CD4-positive, alpha-beta T cell (primary cell): ENCODE data around the gene PSMA3. TPM values are rescaled to one million over a fixed set of nuclear protein-coding genes. Genes with fewer than 3 reads are reported as not detected.
"Not testable (repeated sequence)": the region's sequence is repeated elsewhere in the genome, so short reads cannot be mapped to it uniquely, and the experiment has no call there.

Source experiments
- ATAC-seq: fragments of 200-7000 bp; cut with Tn5 transposase; one replicate; pipeline ENCODE4 v1.10.0; 2022; ENCODE audit warnings: mild to moderate bottlenecking; ENCODE audit not compliant: poor library complexity
- CTCF ChIA-PET: fragments of 350-600 bp; sonication (Branson Sonifier 250); formaldehyde crosslinking; loops from one replicate; lab custom pipeline; 2021; ENCODE audit warnings: antibody characterized with exemption, inconsistent platforms; lab: Charles Lee
- POLR2A ChIA-PET: fragments of 350-600 bp; sonication (Branson Sonifier 250); formaldehyde crosslinking; loops from one replicate; lab custom pipeline; 2021; ENCODE audit warnings: antibody characterized with exemption, inconsistent platforms; lab: Charles Lee
- DNase-seq, 14 experiments: peaks; one replicate each; pipeline ENCODE4 v3.0.0-alpha.2; 2013 to 2020; ENCODE audit warnings: mixed read lengths in 2 of 14
- H3K27ac ChIP-seq, 2 donors: one replicate each; pipeline versions ENCODE4 v1.5.1 to v1.7.0; 2013; ENCODE audit warnings: low read length in 2 of 2, low read depth in 1 of 2, mild to moderate bottlenecking in 1 of 2
- H3K27me3 ChIP-seq, 2 experiments: 1 replicate in 1 of 2; 2 replicates in 1 of 2; pipeline versions ENCODE4 v1.6.1 to v1.7.0; 2013; ENCODE audit warnings: low read length in 2 of 2, control low read depth in 1 of 2, mild to moderate bottlenecking in 1 of 2, moderate library complexity in 1 of 2; ENCODE audit not compliant: insufficient read depth in 2 of 2, control insufficient read depth in 1 of 2
- H3K36me3 ChIP-seq: one replicate; pipeline ENCODE4 v1.6.1; 2013; ENCODE audit warnings: low read length, control low read depth; ENCODE audit not compliant: insufficient read depth
- H3K4me1 ChIP-seq: one replicate; pipeline ENCODE4 v1.6.1; 2013; ENCODE audit warnings: low read length, control low read depth; ENCODE audit not compliant: insufficient read depth
- H3K4me3 ChIP-seq: one replicate; pipeline ENCODE4 v1.5.1; 2013; ENCODE audit warnings: mild to moderate bottlenecking, low read length, moderate library complexity
- H3K9me3 ChIP-seq, 2 experiments: 1 replicate in 1 of 2; 2 replicates in 1 of 2; pipeline versions ENCODE4 v1.6.1 to v1.7.0; 2013; ENCODE audit warnings: low read length in 2 of 2, mild to moderate bottlenecking in 2 of 2, control low read depth in 1 of 2, moderate library complexity in 1 of 2; ENCODE audit not compliant: control insufficient read depth in 1 of 2, insufficient read depth in 1 of 2
- H3K27ac Mint-ChIP-seq: one replicate; pipeline ENCODE4 v1.8.0; 2020; ENCODE audit warnings: mixed read lengths
- H3K27me3 Mint-ChIP-seq: one replicate; pipeline ENCODE4 v1.8.0; 2021; ENCODE audit warnings: mixed read lengths
- H3K36me3 Mint-ChIP-seq: one replicate; pipeline ENCODE4 v1.8.0; 2021; ENCODE audit warnings: low read depth, mixed read lengths
- H3K4me1 Mint-ChIP-seq: one replicate; pipeline ENCODE4 v1.8.0; 2021; ENCODE audit warnings: low read depth, mixed read lengths
- H3K4me3 Mint-ChIP-seq: one replicate; pipeline ENCODE4 v1.8.0; 2020; ENCODE audit warnings: mild to moderate bottlenecking, mixed read lengths
- H3K9me3 Mint-ChIP-seq: one replicate; pipeline ENCODE4 v1.8.0; 2020; ENCODE audit warnings: mixed read lengths
- intact Hi-C, 2 experiments: fragments of 100-400 bp; cut with DNase I in 1 of 2; cut with micrococcal nuclease in 1 of 2; formaldehyde crosslinking; loops; one replicate each; pipeline versions ENCODE4 v1.15.1 to v1.9.0; 2023 to 2025; cut with DNase I, micrococcal nuclease
- total RNA-seq, 174 experiments: library from RNA in 2 of 174; stranded (reverse) in 2 of 174; gene quantifications; one replicate each; pipeline ENCODE4 v1.2.3 and lab custom pipeline; 2021 to 2026
- TF ChIP-seq, protein P1 (sequence below): fragments of 200-600 bp; IDR thresholded peaks from one replicate; pipeline ENCODE4 v1.8.0; 2022; ENCODE audit warnings: antibody characterized with exemption, mild to moderate bottlenecking

The PSMA3 gene
- total RNA-seq, 2 experiments from 2014 or later: 104 to 108 TPM

DNA sequence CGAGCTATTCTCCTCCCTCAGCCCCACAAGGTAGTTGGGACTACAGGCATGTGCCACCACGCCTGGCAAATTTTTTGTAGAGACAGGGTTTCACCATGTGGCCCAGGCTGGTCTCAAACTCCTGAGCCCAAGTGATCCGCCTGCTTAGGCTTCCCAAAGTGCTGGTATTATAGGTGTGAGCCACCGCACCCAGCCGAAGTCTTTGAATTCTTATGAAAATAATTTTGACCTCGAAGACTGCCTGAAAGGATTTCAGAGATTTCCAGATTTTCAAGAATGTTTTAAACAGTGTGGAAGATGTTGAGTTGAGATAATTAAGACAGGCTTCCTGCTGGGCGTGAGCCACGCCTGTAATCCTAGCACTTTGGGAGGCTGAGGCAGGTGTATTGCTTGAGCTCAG, 5.0 kb downstream of the PSMA3 start:
- TF ChIP-seq, protein P1, sequence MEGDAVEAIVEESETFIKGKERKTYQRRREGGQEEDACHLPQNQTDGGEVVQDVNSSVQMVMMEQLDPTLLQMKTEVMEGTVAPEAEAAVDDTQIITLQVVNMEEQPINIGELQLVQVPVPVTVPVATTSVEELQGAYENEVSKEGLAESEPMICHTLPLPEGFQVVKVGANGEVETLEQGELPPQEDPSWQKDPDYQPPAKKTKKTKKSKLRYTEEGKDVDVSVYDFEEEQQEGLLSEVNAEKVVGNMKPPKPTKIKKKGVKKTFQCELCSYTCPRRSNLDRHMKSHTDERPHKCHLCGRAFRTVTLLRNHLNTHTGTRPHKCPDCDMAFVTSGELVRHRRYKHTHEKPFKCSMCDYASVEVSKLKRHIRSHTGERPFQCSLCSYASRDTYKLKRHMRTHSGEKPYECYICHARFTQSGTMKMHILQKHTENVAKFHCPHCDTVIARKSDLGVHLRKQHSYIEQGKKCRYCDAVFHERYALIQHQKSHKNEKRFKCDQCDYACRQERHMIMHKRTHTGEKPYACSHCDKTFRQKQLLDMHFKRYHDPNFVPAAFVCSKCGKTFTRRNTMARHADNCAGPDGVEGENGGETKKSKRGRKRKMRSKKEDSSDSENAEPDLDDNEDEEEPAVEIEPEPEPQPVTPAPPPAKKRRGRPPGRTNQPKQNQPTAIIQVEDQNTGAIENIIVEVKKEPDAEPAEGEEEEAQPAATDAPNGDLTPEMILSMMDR: no peak
- DNase-seq (no peak), ATAC-seq (no peak)
- no peak overlapping the region for H3K27ac ChIP-seq
- no peaks in the 10 kb centered on the region for H3K27me3 Mint-ChIP-seq
- peaks cover 71% of the 10 kb centered on the region for H3K36me3 ChIP-seq
- no peak overlapping the region for H3K4me3 ChIP-seq
- no peak overlapping the region for H3K4me3 Mint-ChIP-seq
- H3K27me3 ChIP-seq: no peaks in the 10 kb centered on the region
- H3K36me3 Mint-ChIP-seq: peaks cover 64% of the 10 kb centered on the region
- H3K27ac Mint-ChIP-seq: no peak overlapping the region
- POLR2A ChIA-PET: interaction anchor here (0.6 kb wide), 1 partner anchor 78 kb away, joined by 3 read pairs; no protein-coding TSS in a partner anchor
- peaks cover 52% of the 10 kb centered on the region for H3K4me1 Mint-ChIP-seq
- no peaks in the 10 kb centered on the region for H3K9me3 ChIP-seq
- no peaks in the 10 kb centered on the region for H3K9me3 Mint-ChIP-seq
- peaks cover 12% of the 10 kb centered on the region for H3K4me1 ChIP-seq
- CTCF ChIA-PET: no interaction called here
- intact Hi-C loops: no loop called here

- Mint-ChIP-seq H3K27me3 (no peaks in the 10 kb centered on the region), H3K36me3 (peaks cover 62% of the 10 kb centered on the region), H3K4me1 (peaks cover 20% of the 10 kb centered on the region), H3K4me3 (no peak overlapping the region), H3K9me3 (no peaks in the 10 kb centered on the region), H3K27ac (peak overlapping the region; percentile 39)
- TF ChIP-seq, protein P1: no peak
- Histone ChIP-seq H3K27ac (no peak overlapping the region), H3K36me3 (peaks cover 85% of the 10 kb centered on the region), H3K4me1 (no peaks in the 10 kb centered on the region), H3K4me3 (no peak overlapping the region), H3K27me3 (no peaks in the 10 kb centered on the region), H3K9me3 (no peaks in the 10 kb centered on the region)
- POLR2A ChIA-PET: interaction anchor here (1.0 to 1.4 kb wide), 5 partner anchors 13 to 40 kb away, joined by 3 to 8 read pairs (median 3); partner anchors contain the start of gene ARID4A
- DNase-seq (no peak), ATAC-seq (no peak)
- CTCF ChIA-PET: no interaction called here
- intact Hi-C loops: no loop called here
Measured at GRCh38 chr14:58258156-58258555, 13.5 kb downstream of the PSMA3 start.

DNA sequence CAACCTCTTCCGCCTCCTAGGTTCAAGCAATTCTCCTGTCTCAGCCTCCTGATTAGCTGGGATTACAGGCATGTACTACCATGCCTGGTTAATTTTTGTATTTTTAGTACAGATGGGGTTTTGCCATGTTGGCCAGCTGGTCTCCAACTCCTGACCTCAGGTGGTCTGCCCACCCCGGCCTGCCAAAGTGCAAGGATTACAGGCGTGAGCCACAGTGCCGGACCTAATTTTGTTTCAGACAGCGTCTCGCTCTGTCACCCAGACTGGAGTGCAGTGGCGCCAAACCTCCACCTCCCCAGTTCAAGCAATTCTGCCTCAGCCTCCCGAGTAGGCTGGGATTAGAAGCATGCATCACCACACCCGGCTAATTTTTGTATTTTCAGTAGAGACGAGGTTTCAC, 17.4 kb downstream of the PSMA3 start:
- ATAC-seq, H3K27ac ChIP-seq, DNase-seq, H3K27me3 Mint-ChIP-seq, H3K9me3 ChIP-seq, H3K27ac Mint-ChIP-seq, H3K4me1 ChIP-seq, H3K9me3 Mint-ChIP-seq, H3K4me3 Mint-ChIP-seq, CTCF ChIA-PET, intact Hi-C loops, H3K4me3 ChIP-seq, H3K27me3 ChIP-seq: not testable (repeated sequence)
- peaks cover 80% of the 10 kb centered on the region for H3K36me3 Mint-ChIP-seq
- H3K36me3 ChIP-seq: peaks cover 91% of the 10 kb centered on the region
- peaks cover 20% of the 10 kb centered on the region for H3K4me1 Mint-ChIP-seq
- POLR2A ChIA-PET: interaction anchor here (0.6 to 1.2 kb wide), 2 partner anchors 13 to 36 kb away, joined by 3 read pairs; no protein-coding TSS in a partner anchor

- TF ChIP-seq, protein P1: no peak
- Mint-ChIP-seq H3K36me3 (peaks cover 90% of the 10 kb centered on the region), H3K9me3 (no peaks in the 10 kb centered on the region), H3K27me3 (no peaks in the 10 kb centered on the region), H3K4me1 (peaks cover 26% of the 10 kb centered on the region), H3K4me3 (no peak overlapping the region), H3K27ac (peak overlapping the region; percentile 42)
- Histone ChIP-seq H3K36me3 (peaks cover 91% of the 10 kb centered on the region), H3K27me3 (no peaks in the 10 kb centered on the region), H3K9me3 (no peaks in the 10 kb centered on the region), H3K4me1 (no peaks in the 10 kb centered on the region), H3K27ac (no peak overlapping the region), H3K4me3 (no peak overlapping the region)
- ATAC-seq (no peak), DNase-seq (no peak)
- ChIA-PET CTCF (no interaction called here), POLR2A (interaction anchor here (1.0 to 2.9 kb wide), 5 partner anchors 10 to 65 kb away, joined by 3 to 22 read pairs (median 4); partner anchors contain the start of genes ACTR10 and ARID4A)
- intact Hi-C loops: no loop called here
Measured at GRCh38 chr14:58265401-58265800, 20.8 kb downstream of the PSMA3 start.
